ENCODE data around the gene ADCY3. TPM values are rescaled to one million over a fixed set of nuclear protein-coding genes. Genes with fewer than 3 reads are reported as not detected.
A peak's percentile ranks its signal among the peaks of the same experiment; 100 is the strongest.

Gene ADCY3
- polyA plus RNA-seq, 3 donors: 2.5 to 9.3 (median 3.5) TPM

- H3K9ac ChIP-seq (ENCODE audit: insufficient read depth, low read length, poor library complexity, severe bottlenecking): no peak overlapping the region
- no peaks in the 10 kb centered on the region for H3K27me3 ChIP-seq (ENCODE audit: control insufficient read depth in 2 of 2, insufficient read depth in 2 of 2, low read length in 2 of 2)
- no peak for DNase-seq
- H3K79me2 ChIP-seq (ENCODE audit: insufficient read depth, low read length): no peaks in the 10 kb centered on the region
- TF ChIP-seq CTCF (IDR thresholded peaks at IDR 0.05): no peak
- no peak overlapping the region for H3K4me3 ChIP-seq (replicated peaks in 1 of 3; ENCODE audit: low read depth in 2 of 3, low read length in 3 of 3)
- no peaks in the 10 kb centered on the region for H3K9me3 ChIP-seq (replicated peaks in 1 of 2; ENCODE audit: control insufficient read depth in 1 of 2, insufficient read depth in 1 of 2, low read length in 2 of 2)
- no peaks in the 10 kb centered on the region for H3K9me3 Mint-ChIP-seq
- H3K4me2 ChIP-seq (replicated peaks; ENCODE audit: extremely low read depth, low read length, poor library complexity, severe bottlenecking): no peak overlapping the region
- no peak overlapping the region for H3K27ac ChIP-seq (ENCODE audit: low read depth in 1 of 2, low read length in 2 of 2)
- H3K36me3 Mint-ChIP-seq: no peaks in the 10 kb centered on the region
- peaks cover 6% of the 10 kb centered on the region for H3K4me1 Mint-ChIP-seq
- peaks cover 16 to 22% of the 10 kb centered on the region in 2 donors for H3K4me1 ChIP-seq (ENCODE audit: control insufficient read depth in 1 of 2, insufficient read depth in 2 of 2, low read length in 2 of 2)
- H3K36me3 ChIP-seq (replicated peaks in 1 of 2; ENCODE audit: control insufficient read depth in 1 of 2, insufficient read depth in 2 of 2, low read length in 2 of 2): no peaks in the 10 kb centered on the region
- H3K27ac Mint-ChIP-seq: no peak overlapping the region
- H2AFZ ChIP-seq (ENCODE audit: insufficient read depth, low read depth, low read length, poor library complexity, severe bottlenecking): peak overlapping the region; percentile 33
- H3K4me3 Mint-ChIP-seq: no peak overlapping the region
- intact Hi-C loops (cut with micrococcal nuclease): no loop called here
- peaks cover 0 to 7% (median 3%) of the 10 kb centered on the region in 3 donors for H3K27me3 Mint-ChIP-seq (ENCODE audit: low read depth in 3 of 3)
- H4K20me1 ChIP-seq (ENCODE audit: insufficient read depth, low read length): no peaks in the 10 kb centered on the region
Observed at GRCh38 chr2:24928036-24928435, 8.0 kb upstream of the ADCY3 start.

- Mint-ChIP-seq H3K4me1 (peaks cover 6% of the 10 kb centered on the region), H3K27me3 (ENCODE audit: low read depth in 3 of 3) (peaks cover 0 to 12% (median 5%) of the 10 kb centered on the region in 3 donors), H3K4me3 (peak overlapping the region in 1 of 2 donors; percentile 79), H3K36me3 (no peaks in the 10 kb centered on the region), H3K9me3 (no peaks in the 10 kb centered on the region), H3K27ac (peak overlapping the region in 4 of 7 donors; percentile 14 to 64 (median 19))
- peak overlapping the region; percentile 47 to 73 (median 47) for H3K4me3 ChIP-seq (replicated peaks in 1 of 3; ENCODE audit: low read depth in 2 of 3, low read length in 3 of 3)
- H3K4me2 ChIP-seq (replicated peaks; ENCODE audit: extremely low read depth, low read length, poor library complexity, severe bottlenecking): peak overlapping the region; percentile 81
- no peaks in the 10 kb centered on the region for H3K36me3 ChIP-seq (replicated peaks in 1 of 2; ENCODE audit: control insufficient read depth in 1 of 2, insufficient read depth in 2 of 2, low read length in 2 of 2)
- H3K9me3 ChIP-seq (replicated peaks in 1 of 2; ENCODE audit: control insufficient read depth in 1 of 2, insufficient read depth in 1 of 2, low read length in 2 of 2): no peaks in the 10 kb centered on the region
- intact Hi-C loops (cut with micrococcal nuclease): no loop called here
- peak overlapping the region; percentile 82 for H2AFZ ChIP-seq (ENCODE audit: insufficient read depth, low read depth, low read length, poor library complexity, severe bottlenecking)
- peak; percentile 4 to 42 (median 32) for DNase-seq
- peak overlapping the region; percentile 44 for H3K9ac ChIP-seq (ENCODE audit: insufficient read depth, low read length, poor library complexity, severe bottlenecking)
- TF ChIP-seq CTCF (IDR thresholded peaks at IDR 0.05): no peak
- peaks cover 16 to 22% of the 10 kb centered on the region in 2 donors for H3K4me1 ChIP-seq (ENCODE audit: control insufficient read depth in 1 of 2, insufficient read depth in 2 of 2, low read length in 2 of 2)
- WGBS (ENCODE audit: insufficient coverage): 2% methylated on average over 30 of the region's 33 CpGs
- no peaks in the 10 kb centered on the region for H3K79me2 ChIP-seq (ENCODE audit: insufficient read depth, low read length)
- no peaks in the 10 kb centered on the region for H3K27me3 ChIP-seq (ENCODE audit: control insufficient read depth in 2 of 2, insufficient read depth in 2 of 2, low read length in 2 of 2)
- H4K20me1 ChIP-seq (ENCODE audit: insufficient read depth, low read length): no peaks in the 10 kb centered on the region
- peak overlapping the region in 1 of 2 donors; percentile 24 for H3K27ac ChIP-seq (ENCODE audit: low read depth in 1 of 2, low read length in 2 of 2)
Observed at GRCh38 chr2:24926602-24927252, 6.7 kb upstream of the ADCY3 start.
